Left hindlimb (tissue), 1 donor: ENCODE measurements around the gene C1QL1.

ENCODE experiments used
- DNase-seq: peaks from one replicate; pipeline ENCODE4 v3.0.0-alpha.2; 2018

Gene C1QL1

GRCh38 chr17:44988044-44988942 lies 20.2 kb upstream of the C1QL1 start:
- no peak for DNase-seq

DNA sequence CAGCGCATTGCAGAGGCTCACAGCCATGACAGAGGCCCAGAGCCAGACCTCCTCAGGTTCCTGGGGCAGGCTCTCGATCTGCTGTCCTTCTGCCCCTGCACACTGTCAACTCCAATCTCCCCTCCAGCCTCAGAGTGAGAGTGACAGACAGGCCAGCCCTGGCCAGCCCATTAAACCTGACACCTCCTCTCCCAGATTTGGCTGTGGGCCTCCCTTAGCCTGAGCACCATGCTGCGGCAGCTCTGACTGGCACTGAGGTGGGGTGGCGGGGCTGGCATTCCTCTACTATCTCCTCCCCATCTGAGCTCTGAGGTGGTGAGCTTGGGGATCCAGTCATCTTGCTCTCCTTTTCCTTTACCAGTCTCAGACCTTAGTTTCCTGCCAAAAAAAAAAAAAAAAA lies 15.5 kb upstream of the C1QL1 start:
- no peak for DNase-seq

- DNase-seq: no peak
Measured at GRCh38 chr17:44982113-44982702, 14.1 kb upstream of the C1QL1 start.

DNA sequence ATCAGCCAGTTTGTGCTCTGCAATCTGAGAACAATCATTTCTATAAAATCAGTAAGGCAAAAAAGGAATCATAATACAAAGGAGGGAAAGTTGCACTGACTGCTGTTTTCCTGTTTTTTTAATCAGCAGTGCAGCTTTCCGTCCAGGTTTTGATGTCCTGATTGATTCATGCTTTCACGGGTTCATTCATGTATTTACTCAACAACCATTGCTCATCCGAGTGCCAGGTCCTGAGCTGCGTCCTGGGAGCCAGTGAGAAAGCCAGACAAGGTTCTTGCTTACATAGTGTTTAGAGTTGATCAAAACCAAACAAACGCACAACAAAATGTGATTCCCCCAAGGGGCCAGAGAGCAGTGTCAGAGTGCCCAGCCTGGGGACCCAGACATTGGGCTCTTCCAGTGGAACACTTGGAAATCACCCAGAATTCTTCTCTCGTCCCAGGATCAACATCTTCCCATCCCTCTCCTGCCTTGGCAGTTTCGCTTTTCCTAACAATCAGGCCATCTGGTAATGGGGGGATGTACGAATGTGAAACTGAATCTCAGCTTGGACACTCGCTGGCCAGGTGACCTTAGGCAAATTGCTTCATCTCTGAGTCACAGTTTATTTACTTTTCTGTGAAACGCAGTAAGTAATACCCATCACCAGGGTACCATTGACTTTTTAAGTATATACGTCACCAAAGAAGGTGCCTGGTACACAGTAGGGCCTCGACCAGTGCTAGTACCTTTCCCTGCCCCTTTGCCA lies 13.3 kb upstream of the C1QL1 start:
- DNase-seq: no peak

GRCh38 chr17:44979426-44979995 lies 11.4 kb upstream of the C1QL1 start:
- peak; percentile 46 for DNase-seq

GRCh38 chr17:44978807-44979206 lies 10.7 kb upstream of the C1QL1 start:
- DNase-seq: no peak

- DNase-seq: no peak
Measured at GRCh38 chr17:44977814-44978550, 9.9 kb upstream of the C1QL1 start.

GRCh38 chr17:44977065-44977464 lies 9.0 kb upstream of the C1QL1 start:
- no peak for DNase-seq

GRCh38 chr17:44976206-44976605 lies 8.1 kb upstream of the C1QL1 start:
- no peak for DNase-seq

DNA sequence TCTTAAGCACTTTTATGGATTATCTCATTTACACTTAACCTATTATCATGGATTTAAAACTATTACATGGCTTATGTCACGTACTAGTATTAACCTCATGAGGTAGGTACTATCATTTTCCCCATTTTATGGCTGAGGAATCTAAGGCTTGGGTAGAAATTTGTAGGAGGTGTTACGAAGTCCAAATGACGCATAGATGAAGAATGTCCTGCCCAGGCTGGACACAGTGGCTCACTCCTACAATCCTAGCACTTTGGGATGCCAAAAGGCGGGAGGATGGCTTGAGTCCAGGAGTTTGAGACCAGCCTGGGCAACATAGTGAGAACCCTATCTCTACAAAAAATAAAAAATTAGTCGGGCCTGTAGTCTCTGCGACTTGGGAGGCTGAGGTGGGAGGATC lies 4.8 kb upstream of the C1QL1 start:
- DNase-seq: no peak

- DNase-seq: no peak
Measured at GRCh38 chr17:44971776-44972483, 3.8 kb upstream of the C1QL1 start.

- peak; percentile 69 for DNase-seq
Measured at GRCh38 chr17:44970136-44970741, 2.1 kb upstream of the C1QL1 start.

- no peak for DNase-seq
Measured at GRCh38 chr17:44969144-44969780, 1.2 kb upstream of the C1QL1 start.

- DNase-seq: no peak
Measured at GRCh38 chr17:44967907-44968224, 237 bp downstream of the C1QL1 start.

- DNase-seq: no peak
Measured at GRCh38 chr17:44967026-44967906, 837 bp downstream of the C1QL1 start.

GRCh38 chr17:44966348-44967025 lies 1.6 kb downstream of the C1QL1 start:
- no peak for DNase-seq

DNA sequence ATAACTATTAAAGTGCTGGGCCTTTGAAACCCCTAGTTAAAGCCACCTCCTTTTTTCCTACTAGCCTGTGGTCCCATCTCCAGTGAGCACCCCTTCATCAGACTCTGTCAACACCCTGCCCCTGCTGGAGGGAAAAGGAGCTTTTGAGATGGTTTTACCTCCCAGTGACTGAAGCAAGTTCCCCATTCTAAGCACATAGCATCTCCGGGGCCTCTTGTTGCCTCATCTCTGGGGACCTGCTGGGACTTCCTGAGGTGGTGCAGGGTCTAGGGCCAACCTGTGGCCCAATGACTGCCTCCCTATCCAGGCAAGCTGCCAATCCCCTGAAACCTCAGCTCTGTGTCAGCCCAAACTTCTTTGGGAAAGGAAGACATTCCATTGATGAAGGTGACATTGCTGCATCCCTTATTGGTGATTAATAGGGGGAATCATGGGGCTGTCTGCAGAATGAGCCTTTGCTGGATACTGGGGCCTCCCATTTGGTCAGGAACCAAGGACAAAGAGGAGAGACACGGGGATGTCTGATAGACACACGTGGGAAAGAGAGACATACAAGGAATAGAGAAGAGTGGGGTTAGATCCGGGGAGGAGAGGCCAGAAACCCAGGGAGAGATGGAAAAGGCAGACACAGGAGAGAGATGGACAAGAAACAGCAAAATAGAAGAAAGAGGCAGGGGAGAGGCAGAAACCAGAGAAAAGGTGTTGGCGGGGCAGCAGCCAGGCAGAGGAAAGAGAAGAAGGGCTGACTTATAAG lies 2.4 kb downstream of the C1QL1 start:
- no peak for DNase-seq

DNA sequence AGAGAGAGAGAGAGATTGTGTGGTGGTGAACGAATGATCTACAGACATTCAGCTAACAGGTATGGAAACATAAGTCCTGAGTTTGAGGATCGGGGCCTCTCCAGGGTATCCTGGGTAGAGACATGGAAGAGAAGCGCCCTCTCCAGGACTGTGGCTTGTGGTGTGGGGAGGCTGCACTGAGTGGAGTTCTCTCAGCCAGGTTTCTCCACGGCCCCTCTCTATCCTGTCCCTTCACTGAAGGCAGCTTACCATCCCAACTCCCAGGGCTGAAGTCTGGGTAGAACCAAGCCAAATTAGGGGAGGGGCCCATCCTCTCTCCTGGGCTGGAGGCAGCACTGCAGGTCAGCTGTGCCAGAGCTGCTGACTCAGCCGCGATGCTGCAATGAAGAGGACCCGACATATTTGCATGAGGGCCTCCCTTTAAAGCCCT lies 6.2 kb downstream of the C1QL1 start:
- DNase-seq: no peak

- no peak for DNase-seq
Measured at GRCh38 chr17:44960691-44961090, 7.4 kb downstream of the C1QL1 start.
